IgD-negative memory B cell (primary cell): ENCODE measurements around the gene LIMS2. TPM values are rescaled to one million over a fixed set of nuclear protein-coding genes. Genes with fewer than 3 reads are reported as not detected.

Source experiments
- H3K27ac Mint-ChIP-seq, 3 donors: one replicate each; pipeline ENCODE4 v1.8.0; 2020 to 2022; ENCODE audit warnings: mild to moderate bottlenecking in 3 of 3, mixed read lengths in 3 of 3, moderate library complexity in 1 of 3
- H3K27me3 Mint-ChIP-seq: one replicate; pipeline ENCODE4 v1.8.0; 2021; ENCODE audit warnings: mixed read lengths
- H3K36me3 Mint-ChIP-seq: one replicate; pipeline ENCODE4 v1.8.0; 2020; ENCODE audit warnings: mild to moderate bottlenecking, mixed read lengths
- H3K4me1 Mint-ChIP-seq, 3 donors: one replicate each; pipeline ENCODE4 v1.8.0; 2020 to 2022; ENCODE audit warnings: mixed read lengths in 3 of 3, mild to moderate bottlenecking in 1 of 3
- H3K4me3 Mint-ChIP-seq, 4 donors: one replicate each; pipeline ENCODE4 v1.8.0; 2020 to 2022; ENCODE audit warnings: mild to moderate bottlenecking in 4 of 4, mixed read lengths in 4 of 4, moderate library complexity in 3 of 4
- H3K9me3 Mint-ChIP-seq, 3 donors: one replicate each; pipeline ENCODE4 v1.8.0; 2020 to 2021; ENCODE audit warnings: mixed read lengths in 3 of 3, mild to moderate bottlenecking in 1 of 3
- polyA plus RNA-seq: library from polyadenylated mRNA; unstranded; fragments of 300-500 nt; fragmentation: Illumina TruSeq; gene quantifications from one replicate; pipeline ENCODE4 v1.2.3, GENCODE V29; 2021

LIMS2 gene
- polyA plus RNA-seq, result 35.1 TPM

- Mint-ChIP-seq H3K36me3 (no peaks in the 10 kb centered on the region), H3K9me3 (no peaks in the 10 kb centered on the region), H3K4me3 (peak within 1 kb of the TSS; percentile 54 to 91 (median 80)), H3K4me1 (peaks cover 6 to 9% (median 9%) of the 10 kb centered on the region in 3 donors), H3K27ac (no peak within 1 kb of the TSS), H3K27me3 (peaks cover 44% of the 10 kb centered on the region)
Measured at GRCh38 chr2:127675331-127676261, at the start of gene LIMS2. TSS of gene LIMS2 (minus strand) at chr2:127675530. CDS start at chr2:127675024, 506 bp downstream.

- Mint-ChIP-seq H3K27me3 (no peaks in the 10 kb centered on the region), H3K4me1 (no peaks in the 10 kb centered on the region), H3K9me3 (no peaks in the 10 kb centered on the region), H3K4me3 (no peak overlapping the region), H3K27ac (no peak overlapping the region), H3K36me3 (peaks cover 20% of the 10 kb centered on the region)
Measured at GRCh38 chr2:127722807-127723206, 47.5 kb upstream of the LIMS2 start.

GRCh38 chr2:127721978-127722355, 46.6 kb upstream of the LIMS2 start:
- Mint-ChIP-seq H3K27me3 (no peaks in the 10 kb centered on the region), H3K9me3 (no peaks in the 10 kb centered on the region), H3K4me1 (no peaks in the 10 kb centered on the region), H3K36me3 (peaks cover 20% of the 10 kb centered on the region), H3K27ac (no peak overlapping the region), H3K4me3 (no peak overlapping the region)

- no peaks in the 10 kb centered on the region for H3K9me3 Mint-ChIP-seq
- no peak overlapping the region for H3K27ac Mint-ChIP-seq
- H3K4me1 Mint-ChIP-seq, result peaks cover 0 to under 1% (median 0%) of the 10 kb centered on the region in 3 donors
- H3K36me3 Mint-ChIP-seq, result peaks cover 20% of the 10 kb centered on the region
- no peak overlapping the region for H3K4me3 Mint-ChIP-seq
- H3K27me3 Mint-ChIP-seq, result no peaks in the 10 kb centered on the region
Measured at GRCh38 chr2:127721311-127721977, 46.1 kb upstream of the LIMS2 start.

GRCh38 chr2:127719301-127720218, 44.2 kb upstream of the LIMS2 start:
- no peak overlapping the region for H3K4me3 Mint-ChIP-seq
- no peaks in the 10 kb centered on the region for H3K27me3 Mint-ChIP-seq
- peaks cover 0 to 2% (median 2%) of the 10 kb centered on the region in 3 donors for H3K4me1 Mint-ChIP-seq
- no peaks in the 10 kb centered on the region for H3K9me3 Mint-ChIP-seq
- peaks cover 19% of the 10 kb centered on the region for H3K36me3 Mint-ChIP-seq
- H3K27ac Mint-ChIP-seq, result no peak overlapping the region

GRCh38 chr2:127718271-127718670, 42.9 kb upstream of the LIMS2 start:
- H3K4me3 Mint-ChIP-seq, result no peak overlapping the region
- no peaks in the 10 kb centered on the region for H3K27me3 Mint-ChIP-seq
- H3K9me3 Mint-ChIP-seq, result no peaks in the 10 kb centered on the region
- H3K27ac Mint-ChIP-seq, result no peak overlapping the region
- H3K36me3 Mint-ChIP-seq, result peaks cover 16% of the 10 kb centered on the region
- H3K4me1 Mint-ChIP-seq, result peaks cover 0 to 2% (median 2%) of the 10 kb centered on the region in 3 donors

- Mint-ChIP-seq H3K4me3 (no peak overlapping the region), H3K36me3 (peaks cover 10% of the 10 kb centered on the region), H3K9me3 (no peaks in the 10 kb centered on the region), H3K4me1 (peaks cover 0 to 2% (median 2%) of the 10 kb centered on the region in 3 donors), H3K27ac (peak overlapping the region in 1 of 3 donors; percentile 87), H3K27me3 (no peaks in the 10 kb centered on the region)
Measured at GRCh38 chr2:127715778-127716449, 40.6 kb upstream of the LIMS2 start.

GRCh38 chr2:127713562-127713961, 38.2 kb upstream of the LIMS2 start:
- Mint-ChIP-seq H3K27ac (no peak overlapping the region), H3K27me3 (no peaks in the 10 kb centered on the region), H3K36me3 (peaks cover 9% of the 10 kb centered on the region), H3K4me3 (no peak overlapping the region), H3K4me1 (peaks cover 0 to 2% (median 2%) of the 10 kb centered on the region in 3 donors), H3K9me3 (no peaks in the 10 kb centered on the region)

- Mint-ChIP-seq H3K27ac (no peak overlapping the region), H3K4me1 (peaks cover 0 to 2% (median 2%) of the 10 kb centered on the region in 3 donors), H3K4me3 (no peak overlapping the region), H3K27me3 (no peaks in the 10 kb centered on the region), H3K9me3 (no peaks in the 10 kb centered on the region), H3K36me3 (peaks cover 8% of the 10 kb centered on the region)
Measured at GRCh38 chr2:127712999-127713398, 37.7 kb upstream of the LIMS2 start.

GRCh38 chr2:127709336-127709735, 34.0 kb upstream of the LIMS2 start:
- no peaks in the 10 kb centered on the region for H3K9me3 Mint-ChIP-seq
- H3K27me3 Mint-ChIP-seq, result no peaks in the 10 kb centered on the region
- H3K36me3 Mint-ChIP-seq, result peaks cover 8% of the 10 kb centered on the region
- H3K4me3 Mint-ChIP-seq, result no peak overlapping the region
- peak overlapping the region in 1 of 3 donors; percentile 57 for H3K27ac Mint-ChIP-seq
- H3K4me1 Mint-ChIP-seq, result peaks cover 7 to 10% (median 9%) of the 10 kb centered on the region in 3 donors

GRCh38 chr2:127707890-127708648, 32.7 kb upstream of the LIMS2 start:
- no peaks in the 10 kb centered on the region for H3K27me3 Mint-ChIP-seq
- H3K4me1 Mint-ChIP-seq, result peaks cover 7 to 15% (median 14%) of the 10 kb centered on the region in 3 donors
- H3K36me3 Mint-ChIP-seq, result peaks cover 8% of the 10 kb centered on the region
- H3K9me3 Mint-ChIP-seq, result no peaks in the 10 kb centered on the region
- no peak overlapping the region for H3K4me3 Mint-ChIP-seq
- H3K27ac Mint-ChIP-seq, result peak overlapping the region in 1 of 3 donors; percentile 47

GRCh38 chr2:127706215-127706990, 31.1 kb upstream of the LIMS2 start:
- H3K36me3 Mint-ChIP-seq, result peaks cover 7% of the 10 kb centered on the region
- peak overlapping the region in 1 of 3 donors; percentile 23 for H3K27ac Mint-ChIP-seq
- H3K4me3 Mint-ChIP-seq, result peak overlapping the region in 1 of 4 donors; percentile 35
- peaks cover 14 to 23% (median 22%) of the 10 kb centered on the region in 3 donors for H3K4me1 Mint-ChIP-seq
- no peaks in the 10 kb centered on the region for H3K27me3 Mint-ChIP-seq
- no peaks in the 10 kb centered on the region for H3K9me3 Mint-ChIP-seq
